H9 (cell line): Measurements from ENCODE around the gene CTCFL. TPM values are rescaled to one million over a fixed set of nuclear protein-coding genes. Genes with fewer than 3 reads are reported as not detected.

ENCODE experiments used
- DNase-seq: peaks from one replicate; pipeline ENCODE4 v3.0.0-alpha.2; 2017
- H2AFZ ChIP-seq: one replicate; pipeline ENCODE4 v1.6.1; 2013; ENCODE audit warnings: mild to moderate bottlenecking, low read length, control low read depth, moderate library complexity
- H2AK5ac ChIP-seq: 2 replicates; pipeline ENCODE4 v1.6.1; 2013; ENCODE audit warnings: low read length, control low read depth, mixed read lengths; ENCODE audit not compliant: insufficient read length
- H2BK120ac ChIP-seq: one replicate; pipeline ENCODE4 v1.6.1; 2013; ENCODE audit warnings: low read depth, mild to moderate bottlenecking, low read length, control low read depth, inconsistent platforms; ENCODE audit not compliant: poor library complexity, severe bottlenecking
- H2BK12ac ChIP-seq: 2 replicates; pipeline ENCODE4 v1.6.1; 2013; ENCODE audit warnings: low read length, control low read depth, mixed read lengths, low read depth; ENCODE audit not compliant: insufficient read length
- H2BK15ac ChIP-seq: 2 replicates; pipeline ENCODE4 v1.6.1; 2013; ENCODE audit warnings: low read depth, low read length, control low read depth
- H2BK20ac ChIP-seq: one replicate; pipeline ENCODE4 v1.6.1; 2013; ENCODE audit warnings: low read depth, mild to moderate bottlenecking, low read length, control low read depth, inconsistent platforms; ENCODE audit not compliant: poor library complexity, severe bottlenecking
- H2BK5ac ChIP-seq: 2 replicates; pipeline ENCODE4 v1.6.1; 2013; ENCODE audit warnings: low read length, control low read depth, mixed read lengths; ENCODE audit not compliant: insufficient read length
- H3K14ac ChIP-seq: 2 replicates; pipeline ENCODE4 v1.6.1; 2013; ENCODE audit warnings: low read length, control low read depth; ENCODE audit not compliant: insufficient read depth
- H3K18ac ChIP-seq: 2 replicates; pipeline ENCODE4 v1.6.1; 2013; ENCODE audit warnings: low read depth, mild to moderate bottlenecking, mixed read lengths, low read length, control low read depth; ENCODE audit not compliant: insufficient read length
- H3K23ac ChIP-seq: 2 replicates; pipeline ENCODE4 v1.6.1; 2013; ENCODE audit warnings: low read length, control low read depth, mixed read lengths, low read depth; ENCODE audit not compliant: insufficient read length
- H3K23me2 ChIP-seq: 2 replicates; pipeline ENCODE4 v1.6.1; 2013; ENCODE audit warnings: low read depth, mild to moderate bottlenecking, mixed read lengths, low read length, control low read depth; ENCODE audit not compliant: insufficient read length, poor library complexity, severe bottlenecking
- H3K27ac ChIP-seq: 2 replicates; pipeline ENCODE4 v1.5.1; 2013; ENCODE audit warnings: low read length, control low read depth, mixed read lengths, low read depth; ENCODE audit not compliant: insufficient read length
- H3K27me3 ChIP-seq: 2 replicates; pipeline ENCODE4 v1.6.1; 2013; ENCODE audit warnings: low read length, control low read depth, inconsistent platforms; ENCODE audit not compliant: insufficient read depth
- H3K4ac ChIP-seq: 2 replicates; pipeline ENCODE4 v1.6.1; 2013; ENCODE audit warnings: low read depth, mild to moderate bottlenecking, control low read depth, inconsistent platforms, low read length, moderate library complexity
- H3K4me1 ChIP-seq: 2 replicates; pipeline ENCODE4 v1.6.1; 2013; ENCODE audit warnings: low read length, control low read depth, inconsistent platforms; ENCODE audit not compliant: insufficient read depth
- H3K4me2 ChIP-seq: 2 replicates; pipeline ENCODE4 v1.6.1; 2013; ENCODE audit warnings: low read length, control low read depth, mixed read lengths; ENCODE audit not compliant: insufficient read length, insufficient read depth
- H3K56ac ChIP-seq: 2 replicates; pipeline ENCODE4 v1.6.1; 2013; ENCODE audit warnings: low read depth, mild to moderate bottlenecking, mixed read lengths, low read length, control low read depth; ENCODE audit not compliant: insufficient read length
- H3K79me1 ChIP-seq: 2 replicates; pipeline ENCODE4 v1.6.1; 2013; ENCODE audit warnings: low read depth, mild to moderate bottlenecking, moderate library complexity, low read length, control low read depth, inconsistent platforms; ENCODE audit not compliant: insufficient read depth, poor library complexity, severe bottlenecking
- H3K79me2 ChIP-seq: 2 replicates; pipeline ENCODE4 v1.6.1; 2013; ENCODE audit warnings: low read length, control low read depth, inconsistent platforms; ENCODE audit not compliant: insufficient read depth
- H3K9ac ChIP-seq: 2 replicates; pipeline ENCODE4 v1.6.1; 2013; ENCODE audit warnings: low read length, control low read depth, mixed read lengths; ENCODE audit not compliant: insufficient read length; ENCODE audit errors: extremely low read depth
- H3K9me3 ChIP-seq: one replicate; pipeline ENCODE4 v1.6.1; 2013; ENCODE audit warnings: low read depth, low read length, inconsistent platforms; ENCODE audit not compliant: control insufficient read depth
- H3T11ph ChIP-seq: one replicate; pipeline ENCODE4 v1.6.1; 2013; ENCODE audit warnings: mild to moderate bottlenecking, low read length, control low read depth, inconsistent platforms
- H4K20me1 ChIP-seq: one replicate; pipeline ENCODE4 v1.6.1; 2013; ENCODE audit not compliant: control insufficient read depth, insufficient read length, insufficient read depth
- H4K5ac ChIP-seq: 2 replicates; pipeline ENCODE4 v1.6.1; 2013; ENCODE audit warnings: low read depth, mild to moderate bottlenecking, mixed read lengths, low read length, control low read depth; ENCODE audit not compliant: insufficient read length
- H4K8ac ChIP-seq: replicated peaks from 2 replicates; pipeline ENCODE4 v1.6.1; 2013; ENCODE audit warnings: low read length, control low read depth, mixed read lengths, low read depth; ENCODE audit not compliant: insufficient read length
- H4K91ac ChIP-seq: 2 replicates; pipeline ENCODE4 v1.6.1; 2013; ENCODE audit warnings: low read depth, mild to moderate bottlenecking, moderate library complexity, mixed read lengths, low read length, control low read depth; ENCODE audit not compliant: insufficient read length
- H3K27ac Mint-ChIP-seq, 3 experiments: 2 replicates in 2 of 3; 3 replicates in 1 of 3; pipeline ENCODE4 v1.8.0; 2020 to 2021; ENCODE audit warnings: mixed read lengths in 3 of 3, mild to moderate bottlenecking in 1 of 3, moderate library complexity in 1 of 3
- H3K27me3 Mint-ChIP-seq: 2 replicates; pipeline ENCODE4 v1.8.0; 2021; ENCODE audit warnings: low read depth, mild to moderate bottlenecking, moderate library complexity, mixed read lengths
- H3K36me3 Mint-ChIP-seq, 3 experiments: 2 replicates in 2 of 3; 3 replicates in 1 of 3; pipeline ENCODE4 v1.8.0; 2020 to 2021; ENCODE audit warnings: low read depth in 3 of 3, mixed read lengths in 3 of 3; ENCODE audit not compliant: insufficient read depth in 1 of 3
- H3K4me1 Mint-ChIP-seq, 2 experiments: 2 replicates each; pipeline ENCODE4 v1.8.0; 2020; ENCODE audit warnings: mixed read lengths in 2 of 2
- H3K4me3 Mint-ChIP-seq, 2 experiments: 2 replicates in 1 of 2; 3 replicates in 1 of 2; pipeline ENCODE4 v1.8.0; 2020 to 2021; ENCODE audit warnings: mild to moderate bottlenecking in 2 of 2, mixed read lengths in 2 of 2, moderate library complexity in 1 of 2
- H3K9me3 Mint-ChIP-seq, 2 experiments: 2 replicates in 1 of 2; 3 replicates in 1 of 2; pipeline ENCODE4 v1.8.0; 2020; ENCODE audit warnings: mild to moderate bottlenecking in 2 of 2, mixed read lengths in 2 of 2, moderate library complexity in 1 of 2
- WGBS: extraction: QIAGEN DNeasy Blood & Tissue Kit; methylation state at CpG from one replicate; pipeline ENCODE4 v1.1.7; 2013; ENCODE audit warnings: missing lambda C conversion rate, low lambda C conversion rate, mixed read lengths; ENCODE audit not compliant: insufficient read length; ENCODE audit errors: extremely low coverage; 5-methylcytosine and 5-hydroxymethylcytosine counted together
- total RNA-seq: library from RNA; stranded (reverse); gene quantifications from 2 replicates; pipeline ENCODE4 v1.2.1, GENCODE V29; 2021
- TF ChIP-seq, protein P1 (sequence below): fragments of 200-600 bp; sonication (generic); conservative IDR thresholded peaks from 3 replicates; pipeline ENCODE4 v1.8.0; 2021; ENCODE audit warnings: antibody characterized with exemption, mild to moderate bottlenecking

CTCFL gene
- total RNA-seq, 1 experiment from 2014 or later, result 0.90 TPM

DNA sequence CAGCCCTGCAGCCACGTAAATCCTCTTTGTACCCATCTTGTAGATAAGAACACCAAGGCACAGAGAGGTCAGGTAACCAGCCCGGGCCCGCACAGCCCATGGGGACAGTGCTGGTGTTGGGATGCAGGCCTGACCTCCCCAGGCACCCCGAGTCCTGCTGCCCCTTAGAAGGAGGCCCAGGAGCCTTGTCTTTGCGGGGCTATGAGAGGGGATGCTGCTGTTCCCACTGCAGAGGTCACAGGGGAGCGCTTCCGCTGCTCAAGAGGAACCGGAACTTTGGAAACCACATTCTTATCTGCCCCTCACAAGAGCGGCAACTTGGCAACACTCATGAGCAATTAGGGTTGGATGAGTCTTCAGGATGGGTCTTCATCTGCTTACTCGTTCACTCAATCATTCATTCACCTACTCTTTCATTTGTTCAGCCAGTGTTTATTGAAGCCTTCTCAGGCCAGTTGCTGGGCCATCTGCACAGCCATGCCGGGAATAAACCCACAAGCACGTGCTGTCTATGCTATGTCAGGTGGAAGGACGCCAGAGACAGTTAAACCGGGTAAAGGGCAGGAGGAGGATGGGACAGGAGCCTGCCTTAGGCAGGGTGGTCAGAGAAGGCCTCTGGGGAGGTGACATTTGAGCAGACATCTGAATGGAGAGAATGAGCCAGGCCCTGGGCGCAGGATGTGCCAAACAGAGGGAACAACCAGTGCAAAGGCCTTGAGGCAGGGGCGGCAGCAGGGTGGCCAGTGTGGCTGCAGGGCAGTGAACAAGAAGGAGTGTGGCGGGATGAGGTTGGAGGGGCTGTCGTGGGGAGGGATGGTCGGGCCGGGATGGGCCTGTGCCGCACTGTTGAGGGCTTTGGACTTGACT, 72.9 kb downstream of the CTCFL start:
- Histone ChIP-seq H2BK5ac (no peak overlapping the region), H4K20me1 (no peaks in the 10 kb centered on the region), H3K18ac (no peak overlapping the region), H3K9ac (no peak overlapping the region), H2BK12ac (no peak overlapping the region), H3K9me3 (no peaks in the 10 kb centered on the region), H4K5ac (no peak overlapping the region), H3K27ac (no peak overlapping the region), H3K4me2 (no peak overlapping the region), H4K91ac (no peak overlapping the region), H3K27me3 (peaks cover 1% of the 10 kb centered on the region; the same call in 1 of the 2 replicates), H3K4me1 (no peaks in the 10 kb centered on the region), H2BK120ac (no peak overlapping the region), H2BK15ac (no peak overlapping the region), H3T11ph (no peak overlapping the region), H3K14ac (no peak overlapping the region; the same call in 1 of the 2 replicates), H3K23me2 (no peaks in the 10 kb centered on the region), H3K79me1 (no peaks in the 10 kb centered on the region), H2AFZ (no peak overlapping the region), H3K4ac (no peak overlapping the region), H3K23ac (no peak overlapping the region), H2AK5ac (no peak overlapping the region), H3K79me2 (no peaks in the 10 kb centered on the region), H4K8ac (no peak overlapping the region), H3K56ac (no peak overlapping the region), H2BK20ac (no peak overlapping the region)
- no CpG with 5 or more reads among the region's 21 CpGs for WGBS
- TF ChIP-seq, protein P1, sequence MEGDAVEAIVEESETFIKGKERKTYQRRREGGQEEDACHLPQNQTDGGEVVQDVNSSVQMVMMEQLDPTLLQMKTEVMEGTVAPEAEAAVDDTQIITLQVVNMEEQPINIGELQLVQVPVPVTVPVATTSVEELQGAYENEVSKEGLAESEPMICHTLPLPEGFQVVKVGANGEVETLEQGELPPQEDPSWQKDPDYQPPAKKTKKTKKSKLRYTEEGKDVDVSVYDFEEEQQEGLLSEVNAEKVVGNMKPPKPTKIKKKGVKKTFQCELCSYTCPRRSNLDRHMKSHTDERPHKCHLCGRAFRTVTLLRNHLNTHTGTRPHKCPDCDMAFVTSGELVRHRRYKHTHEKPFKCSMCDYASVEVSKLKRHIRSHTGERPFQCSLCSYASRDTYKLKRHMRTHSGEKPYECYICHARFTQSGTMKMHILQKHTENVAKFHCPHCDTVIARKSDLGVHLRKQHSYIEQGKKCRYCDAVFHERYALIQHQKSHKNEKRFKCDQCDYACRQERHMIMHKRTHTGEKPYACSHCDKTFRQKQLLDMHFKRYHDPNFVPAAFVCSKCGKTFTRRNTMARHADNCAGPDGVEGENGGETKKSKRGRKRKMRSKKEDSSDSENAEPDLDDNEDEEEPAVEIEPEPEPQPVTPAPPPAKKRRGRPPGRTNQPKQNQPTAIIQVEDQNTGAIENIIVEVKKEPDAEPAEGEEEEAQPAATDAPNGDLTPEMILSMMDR, result no peak
- no peak overlapping the region for H3K4me3 Mint-ChIP-seq
- H3K36me3 Mint-ChIP-seq, result no peaks in the 10 kb centered on the region
- DNase-seq, result no peak
- no peaks in the 10 kb centered on the region; a peak in 2 of 5 replicates for H3K9me3 Mint-ChIP-seq
- 0 out of 7 replicates have a peak overlapping the region, but pooled peaks of 2 of the 3 experiments have one; percentile 32 to 67 for H3K27ac Mint-ChIP-seq
- no peaks in the 10 kb centered on the region; the same call in none of the 2 replicates for H3K27me3 Mint-ChIP-seq
- peaks cover 10 to 24% of the 10 kb centered on the region in 2 experiments for H3K4me1 Mint-ChIP-seq
